Smooth muscle cell (in vitro differentiated cells): Measurements from ENCODE around the gene DBP. TPM values are rescaled to one million over a fixed set of nuclear protein-coding genes. Genes with fewer than 3 reads are reported as not detected.
"Not testable (repeated sequence)": the region's sequence is repeated elsewhere in the genome, so short reads cannot be mapped to it uniquely, and the experiment has no call there.

Experiments
- DNase-seq: peaks from one replicate; lab custom pipeline; 2025; ENCODE audit not compliant: unreplicated experiment; lab: John Stamatoyannopoulos, UW
- H2AFZ ChIP-seq: fragments of 200-600 bp; sonication (generic); 2 replicates; pipeline ENCODE4 v1.6.0; 2016; ENCODE audit warnings: antibody characterized with exemption, low read depth, mild to moderate bottlenecking
- H3F3A ChIP-seq: fragments of 200-600 bp; sonication (generic); 2 replicates; pipeline ENCODE4 v1.6.0; 2017; ENCODE audit warnings: antibody characterized with exemption, low read depth
- H3K27ac ChIP-seq: fragments of 200-600 bp; sonication (generic); 2 replicates; pipeline ENCODE4 v1.5.1; 2016; ENCODE audit warnings: low read depth, mild to moderate bottlenecking
- H3K27me3 ChIP-seq: fragments of 200-600 bp; sonication (generic); 2 replicates; pipeline ENCODE4 v1.6.1; 2016; ENCODE audit warnings: low read depth, mild to moderate bottlenecking
- H3K36me3 ChIP-seq: fragments of 200-600 bp; sonication (generic); 2 replicates; pipeline ENCODE4 v1.5.1; 2016; ENCODE audit warnings: low read depth
- H3K4me1 ChIP-seq: fragments of 200-600 bp; sonication (generic); 2 replicates; pipeline ENCODE4 v1.5.1; 2016; ENCODE audit warnings: low read depth
- H3K4me2 ChIP-seq: fragments of 200-600 bp; sonication (generic); 2 replicates; pipeline ENCODE4 v1.6.0; 2016; ENCODE audit warnings: mild to moderate bottlenecking
- H3K4me3 ChIP-seq: fragments of 200-600 bp; sonication (generic); 2 replicates; pipeline ENCODE4 v1.5.1; 2016; ENCODE audit warnings: mild to moderate bottlenecking
- H3K79me2 ChIP-seq: fragments of 200-600 bp; sonication (generic); 2 replicates; pipeline ENCODE4 v1.6.0; 2016; ENCODE audit warnings: low read depth, mild to moderate bottlenecking
- H3K9ac ChIP-seq: fragments of 200-600 bp; sonication (generic); 2 replicates; pipeline ENCODE4 v1.6.0; 2016; ENCODE audit warnings: low read depth
- H3K9me3 ChIP-seq: fragments of 200-600 bp; sonication (generic); replicated peaks from 2 replicates; pipeline ENCODE4 v1.5.1; 2016; ENCODE audit warnings: low read depth
- H4K20me1 ChIP-seq: fragments of 200-600 bp; sonication (generic); 2 replicates; pipeline ENCODE4 v1.6.0; 2016; ENCODE audit warnings: low read depth
- CTCF ChIP-seq: fragments of 200-600 bp; sonication (generic); IDR thresholded peaks from 2 replicates; pipeline ENCODE4 v1.5.1; 2017; ENCODE audit warnings: borderline replicate concordance, mild to moderate bottlenecking, antibody characterized with exemption; ENCODE audit not compliant: insufficient read depth, poor library complexity, severe bottlenecking
- WGBS: methylation state at CpG from one replicate; pipeline ENCODE4 v1.1.7; 2016; ENCODE audit warnings: low lambda C conversion rate; 5-methylcytosine and 5-hydroxymethylcytosine counted together
- polyA plus RNA-seq: library from polyadenylated mRNA; unstranded; fragments of >200 nt; fragmentation: Nextera tagmentation; extraction: Ambion mirVana; gene quantifications from 2 replicates; pipeline ENCODE4 v1.2.1, GENCODE V29; 2016
- total RNA-seq: library from RNA; depleted of rRNA; stranded (reverse); fragments of >200 nt; gene quantifications from 2 replicates; pipeline ENCODE4 v1.2.3, GENCODE V29; 2014

Gene DBP
- total and polyA plus RNA-seq, 2 experiments from 2014 or later, result 3.5 to 6.9 TPM

GRCh38 chr19:48659768-48660167, 22.6 kb upstream of the DBP start:
- Histone ChIP-seq H3K4me3 (no peak overlapping the region), H3K36me3 (no peaks in the 10 kb centered on the region), H3F3A (no peaks in the 10 kb centered on the region), H3K4me2 (no peak overlapping the region), H2AFZ (no peak overlapping the region), H3K27me3 (no peaks in the 10 kb centered on the region), H3K4me1 (no peaks in the 10 kb centered on the region), H3K9me3 (no peaks in the 10 kb centered on the region), H4K20me1 (no peaks in the 10 kb centered on the region), H3K27ac (no peak overlapping the region), H3K9ac (no peak overlapping the region), H3K79me2 (no peaks in the 10 kb centered on the region)
- TF ChIP-seq CTCF, result no peak
- 86% methylated on average over 5 of the region's 5 CpGs for WGBS
- no peak for DNase-seq

- no peak for DNase-seq
- H3K4me3 ChIP-seq, result no peak overlapping the region
- no peak overlapping the region for H3K4me2 ChIP-seq
- no peak for TF ChIP-seq CTCF
- no peaks in the 10 kb centered on the region for H3K9me3 ChIP-seq
- no peaks in the 10 kb centered on the region for H3K79me2 ChIP-seq
- no peaks in the 10 kb centered on the region for H4K20me1 ChIP-seq
- no peaks in the 10 kb centered on the region for H3K36me3 ChIP-seq
- no peaks in the 10 kb centered on the region for H3K27me3 ChIP-seq
- H3F3A ChIP-seq, result no peaks in the 10 kb centered on the region
- no peak overlapping the region for H3K27ac ChIP-seq
- H3K4me1 ChIP-seq, result no peaks in the 10 kb centered on the region
- H2AFZ ChIP-seq, result no peak overlapping the region
- H3K9ac ChIP-seq, result no peak overlapping the region
- WGBS, result 98% methylated on average over 6 of the region's 6 CpGs
Measured at GRCh38 chr19:48658483-48658882, 21.3 kb upstream of the DBP start.

- H3K9ac ChIP-seq, H3K27me3 ChIP-seq: not testable (repeated sequence)
- WGBS, result 98% methylated on average over 5 of the region's 5 CpGs
Measured at GRCh38 chr19:48657828-48658227, 20.6 kb upstream of the DBP start.

GRCh38 chr19:48656840-48657474, 19.8 kb upstream of the DBP start:
- H2AFZ ChIP-seq, result no peak overlapping the region
- no peaks in the 10 kb centered on the region for H3K27me3 ChIP-seq
- no peaks in the 10 kb centered on the region for H3K9me3 ChIP-seq
- WGBS, result 41% methylated on average over 16 of the region's 16 CpGs
- H3K36me3 ChIP-seq, result no peaks in the 10 kb centered on the region
- no peak for DNase-seq
- no peaks in the 10 kb centered on the region for H3F3A ChIP-seq
- no peak overlapping the region for H3K27ac ChIP-seq
- H4K20me1 ChIP-seq, result no peaks in the 10 kb centered on the region
- H3K79me2 ChIP-seq, result no peaks in the 10 kb centered on the region
- H3K9ac ChIP-seq, result no peak overlapping the region
- H3K4me1 ChIP-seq, result no peaks in the 10 kb centered on the region
- H3K4me2 ChIP-seq, result no peak overlapping the region
- H3K4me3 ChIP-seq, result no peak overlapping the region
- no peak for TF ChIP-seq CTCF

More at GRCh38 chr19:48657828-48658227, 20.6 kb upstream of the DBP start:
- H3K4me2 ChIP-seq, H4K20me1 ChIP-seq, H3K36me3 ChIP-seq, H2AFZ ChIP-seq, H3K27ac ChIP-seq, H3K79me2 ChIP-seq, H3K9me3 ChIP-seq, DNase-seq, H3K4me1 ChIP-seq, H3K4me3 ChIP-seq, H3F3A ChIP-seq: not testable (repeated sequence)
